ENCODE data around the gene GALNTL6.

The GALNTL6 gene

DNA sequence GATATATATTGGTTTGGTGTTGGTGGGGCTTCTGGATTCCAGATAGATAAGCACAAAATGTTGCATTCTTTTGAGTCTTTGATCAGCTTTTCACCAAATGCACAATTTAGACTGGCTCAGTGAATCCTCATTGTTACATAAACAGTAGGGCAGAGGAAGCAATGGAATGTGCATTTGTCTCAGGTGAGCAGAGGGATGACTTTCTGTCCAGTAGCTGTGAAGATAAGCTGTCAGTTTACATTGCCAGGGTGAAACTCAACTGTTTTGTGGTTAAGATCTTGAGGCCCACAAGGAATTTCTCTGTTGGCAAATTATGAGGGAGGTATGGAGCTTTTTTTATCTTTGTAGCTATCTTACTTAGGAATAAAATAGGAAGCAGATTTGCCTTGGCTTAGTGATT lies 168.0 kb downstream of the GALNTL6 start:
- DNase-seq (ENCODE audit: extremely low read depth, low read depth), result no peak
- TF ChIP-seq, protein P1, sequence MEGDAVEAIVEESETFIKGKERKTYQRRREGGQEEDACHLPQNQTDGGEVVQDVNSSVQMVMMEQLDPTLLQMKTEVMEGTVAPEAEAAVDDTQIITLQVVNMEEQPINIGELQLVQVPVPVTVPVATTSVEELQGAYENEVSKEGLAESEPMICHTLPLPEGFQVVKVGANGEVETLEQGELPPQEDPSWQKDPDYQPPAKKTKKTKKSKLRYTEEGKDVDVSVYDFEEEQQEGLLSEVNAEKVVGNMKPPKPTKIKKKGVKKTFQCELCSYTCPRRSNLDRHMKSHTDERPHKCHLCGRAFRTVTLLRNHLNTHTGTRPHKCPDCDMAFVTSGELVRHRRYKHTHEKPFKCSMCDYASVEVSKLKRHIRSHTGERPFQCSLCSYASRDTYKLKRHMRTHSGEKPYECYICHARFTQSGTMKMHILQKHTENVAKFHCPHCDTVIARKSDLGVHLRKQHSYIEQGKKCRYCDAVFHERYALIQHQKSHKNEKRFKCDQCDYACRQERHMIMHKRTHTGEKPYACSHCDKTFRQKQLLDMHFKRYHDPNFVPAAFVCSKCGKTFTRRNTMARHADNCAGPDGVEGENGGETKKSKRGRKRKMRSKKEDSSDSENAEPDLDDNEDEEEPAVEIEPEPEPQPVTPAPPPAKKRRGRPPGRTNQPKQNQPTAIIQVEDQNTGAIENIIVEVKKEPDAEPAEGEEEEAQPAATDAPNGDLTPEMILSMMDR (IDR thresholded peaks at IDR 0.05; ENCODE audit: low read depth, low read length), result no peak

DNA sequence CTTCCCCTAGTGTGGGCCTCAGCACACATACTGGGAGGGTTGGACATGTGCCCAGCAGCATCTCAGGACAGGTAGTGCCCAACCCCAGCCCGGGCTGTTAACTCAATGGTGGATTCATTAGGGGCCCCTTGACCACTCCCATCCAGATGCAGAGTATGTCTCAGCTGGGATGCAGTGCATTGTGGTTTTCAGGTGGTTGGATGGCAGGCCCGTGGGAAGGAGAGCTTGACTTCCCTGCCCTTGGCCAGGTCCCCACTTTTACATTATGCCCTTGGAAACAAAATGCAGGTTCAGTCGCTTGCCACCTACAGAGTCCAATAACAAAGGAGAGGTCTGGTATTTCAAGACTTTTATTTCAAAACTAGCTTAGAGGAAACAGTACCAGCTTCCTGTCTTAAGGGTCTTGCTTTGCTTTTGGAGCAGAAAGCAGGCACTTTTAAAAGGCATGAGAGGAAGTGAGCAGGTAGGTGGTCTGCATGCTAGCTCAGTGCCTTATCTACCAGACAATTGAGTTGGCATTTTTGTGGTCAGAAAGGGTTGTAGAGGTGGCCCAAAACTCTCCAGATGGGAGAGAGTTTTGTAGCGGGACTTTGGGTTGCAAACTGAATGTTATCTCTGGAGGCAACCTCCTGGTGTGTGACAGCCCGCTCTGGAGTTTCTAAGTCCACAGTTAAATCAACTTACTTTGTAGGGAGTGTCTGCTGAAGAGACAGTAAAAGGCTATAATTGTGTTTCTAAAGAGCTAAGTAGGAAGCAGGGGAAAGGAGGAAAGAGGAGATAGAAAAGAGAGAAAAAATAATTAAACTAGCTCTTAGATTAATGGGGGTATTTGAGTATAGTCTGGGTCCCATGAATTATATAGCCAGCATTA lies 171.0 kb downstream of the GALNTL6 start:
- DNase-seq (ENCODE audit: extremely low read depth, low read depth), result no peak
- TF ChIP-seq, protein P1 (IDR thresholded peaks at IDR 0.05; ENCODE audit: low read depth, low read length), result no peak

DNA sequence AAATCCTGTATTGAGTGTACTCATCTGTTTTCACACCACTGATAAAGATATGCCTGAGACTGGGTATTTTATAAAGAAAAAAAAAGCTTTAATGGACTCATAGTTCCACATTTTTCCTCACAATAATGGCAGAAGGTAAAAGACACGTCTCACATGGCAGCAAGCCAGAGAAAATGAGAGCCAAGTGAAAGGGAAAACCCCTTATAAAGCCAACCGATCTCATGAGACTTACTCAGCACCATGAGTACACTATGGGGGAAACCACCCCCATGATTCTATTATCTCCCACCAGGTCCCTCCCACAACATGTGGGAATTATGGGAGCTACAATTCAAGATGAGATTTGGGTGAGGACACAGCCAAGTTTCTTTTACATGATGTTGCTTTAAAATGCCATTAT lies 171.9 kb downstream of the GALNTL6 start:
- DNase-seq (ENCODE audit: extremely low read depth, low read depth), result no peak
- TF ChIP-seq, protein P1 (IDR thresholded peaks at IDR 0.05; ENCODE audit: low read depth, low read length), result no peak

DNA sequence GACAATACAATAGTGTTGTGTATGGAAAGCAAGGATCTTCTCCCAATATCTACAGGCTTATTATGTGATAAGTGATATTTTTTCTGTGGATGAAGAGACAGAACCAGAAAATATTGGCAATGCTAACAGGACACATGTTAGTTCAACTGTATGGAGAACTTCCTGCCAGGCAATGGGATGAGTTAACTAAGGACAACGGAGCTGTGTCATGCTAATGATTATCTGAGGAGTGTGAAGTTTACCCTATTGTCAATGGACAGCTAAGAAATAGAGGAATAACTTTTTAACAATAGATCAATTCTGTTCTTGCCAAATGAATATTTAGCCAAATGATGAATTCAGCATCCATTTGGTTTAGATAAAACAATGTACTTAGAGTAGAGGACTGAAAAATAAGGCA lies 180.0 kb downstream of the GALNTL6 start:
- TF ChIP-seq, protein P1 (IDR thresholded peaks at IDR 0.05; ENCODE audit: low read depth, low read length), result no peak
- DNase-seq (ENCODE audit: extremely low read depth, low read depth), result no peak

DNA sequence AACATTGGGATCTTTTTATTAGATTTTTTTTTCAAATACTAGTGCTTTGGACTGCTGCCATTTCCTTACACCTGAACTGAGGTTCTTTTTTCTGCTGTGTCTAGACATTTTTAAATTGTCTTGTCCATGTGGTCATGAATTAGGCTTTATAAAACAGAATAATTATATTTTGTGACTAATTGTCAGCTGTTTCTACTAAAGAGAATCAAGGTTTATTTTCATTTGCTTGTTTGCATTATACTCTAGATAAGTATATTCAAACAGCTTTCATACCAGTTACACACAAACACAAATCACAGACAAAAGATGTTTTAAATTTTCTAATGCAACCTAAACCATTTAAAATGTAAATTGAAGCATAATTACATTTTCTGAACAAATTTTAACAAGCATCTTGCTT lies 194.7 kb downstream of the GALNTL6 start:
- no peak for DNase-seq (ENCODE audit: extremely low read depth, low read depth)
- TF ChIP-seq, protein P1 (IDR thresholded peaks at IDR 0.05; ENCODE audit: low read depth, low read length), result no peak

DNA sequence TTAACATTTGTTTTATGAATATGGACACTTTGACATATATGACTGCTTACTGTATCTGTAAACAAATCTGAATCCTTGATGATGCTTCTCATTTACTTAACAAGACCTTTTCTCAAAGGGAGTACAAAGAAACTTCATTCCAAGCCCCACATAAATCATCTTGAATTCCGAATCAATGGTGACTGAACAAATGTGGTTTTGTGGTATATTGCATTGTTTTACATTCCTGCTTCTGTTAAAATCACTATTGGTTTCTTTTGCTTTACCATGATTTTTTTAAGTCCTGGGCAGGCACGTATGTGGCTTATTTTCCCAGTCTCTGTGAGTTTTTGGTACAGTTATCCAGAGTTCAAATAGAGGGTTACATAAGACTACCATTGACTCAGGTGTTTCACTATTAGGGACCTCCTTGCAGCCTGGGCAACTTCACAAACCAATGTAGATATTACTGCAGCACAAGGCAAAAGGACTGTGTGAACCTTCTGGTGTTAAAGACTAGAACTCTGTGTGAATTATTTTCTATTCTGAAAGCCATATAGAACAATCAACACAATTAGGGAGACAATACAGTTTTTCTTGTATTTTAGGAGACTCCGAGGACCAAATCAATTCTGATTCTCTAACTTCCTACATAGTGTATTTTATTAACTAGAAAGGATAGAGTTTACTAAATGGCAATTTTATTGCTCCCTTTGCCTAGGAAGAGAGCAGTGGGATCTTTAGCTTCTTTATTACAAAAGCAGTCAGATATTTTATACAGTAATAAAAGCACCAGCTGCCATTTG lies 196.4 kb downstream of the GALNTL6 start:
- no peak for DNase-seq (ENCODE audit: extremely low read depth, low read depth)

More for the DNA sequence above, 196.4 kb downstream of the GALNTL6 start:
- TF ChIP-seq, protein P1 (IDR thresholded peaks at IDR 0.05; ENCODE audit: low read depth, low read length), result no peak

All from AG09319 (cell line).